Naive B cell (primary cell): ENCODE measurements around the gene LGALS4. TPM values are rescaled to one million over a fixed set of nuclear protein-coding genes. Genes with fewer than 3 reads are reported as not detected.
"Not testable (repeated sequence)": the region's sequence is repeated elsewhere in the genome, so short reads cannot be mapped to it uniquely, and the experiment has no call there.

ENCODE experiments used
- ATAC-seq, 2 donors: fragments of 150-1000 bp; cut with Tn5 transposase; 2 replicates each; pipeline ENCODE4 v1.10.0; 2021; ENCODE audit warnings: low read depth in 2 of 2, mild to moderate bottlenecking in 2 of 2, moderate library complexity in 2 of 2
- DNase-seq: peaks from one replicate; pipeline ENCODE4 v3.0.0; 2022
- H3K27ac Mint-ChIP-seq, 6 donors: one replicate each; pipeline ENCODE4 v1.8.0; 2020 to 2022; ENCODE audit warnings: mild to moderate bottlenecking in 6 of 6, mixed read lengths in 6 of 6, moderate library complexity in 5 of 6, inconsistent platforms in 2 of 6
- H3K27me3 Mint-ChIP-seq, 3 donors: one replicate each; pipeline ENCODE4 v1.8.0; 2021 to 2022; ENCODE audit warnings: mixed read lengths in 3 of 3, mild to moderate bottlenecking in 1 of 3
- H3K36me3 Mint-ChIP-seq, 2 donors: one replicate each; pipeline ENCODE4 v1.8.0; 2020 to 2022; ENCODE audit warnings: mixed read lengths in 2 of 2, inconsistent platforms in 1 of 2, mild to moderate bottlenecking in 1 of 2
- H3K4me1 Mint-ChIP-seq, 3 donors: one replicate each; pipeline ENCODE4 v1.8.0; 2020 to 2022; ENCODE audit warnings: mixed read lengths in 3 of 3, inconsistent platforms in 1 of 3, mild to moderate bottlenecking in 1 of 3, moderate library complexity in 1 of 3
- H3K4me3 Mint-ChIP-seq, 8 donors: one replicate each; pipeline ENCODE4 v1.8.0; 2020 to 2022; ENCODE audit warnings: mild to moderate bottlenecking in 8 of 8, mixed read lengths in 8 of 8, moderate library complexity in 8 of 8, inconsistent platforms in 2 of 8
- H3K9me3 Mint-ChIP-seq, 7 donors: one replicate each; pipeline ENCODE4 v1.8.0; 2020 to 2022; ENCODE audit warnings: mixed read lengths in 7 of 7, mild to moderate bottlenecking in 5 of 7, inconsistent platforms in 2 of 7, moderate library complexity in 1 of 7
- polyA plus RNA-seq, 6 donors: library from polyadenylated mRNA; unstranded; fragments of 300-500 nt; fragmentation: Illumina TruSeq; gene quantifications; one replicate each; pipeline ENCODE4 v1.2.3, GENCODE V29; 2021; ENCODE audit warnings: low read depth in 6 of 6

LGALS4 gene
- polyA plus RNA-seq, 6 donors from 2014 or later = 1.4 TPM; not detected in 5

DNA sequence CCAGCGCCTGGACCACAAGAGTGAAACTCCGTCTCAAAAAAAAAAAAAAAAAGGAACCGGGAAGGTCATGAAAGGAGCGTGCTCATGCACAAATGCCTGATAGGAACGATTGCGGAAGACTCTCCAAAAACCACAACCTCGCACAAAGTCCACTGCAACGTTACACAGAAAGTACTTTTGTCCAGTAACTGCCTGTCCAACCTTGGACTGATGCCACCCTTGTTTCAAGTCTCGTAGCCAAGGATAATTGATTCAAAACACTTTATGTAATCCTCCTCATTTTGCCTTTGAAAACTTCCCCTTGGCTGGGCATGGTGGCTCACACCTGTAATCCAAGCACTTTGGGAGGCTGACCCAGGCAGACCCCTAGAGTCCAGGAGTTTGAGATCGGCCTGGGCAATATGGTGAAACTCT is 53.1 kb downstream of the LGALS4 start:
- Mint-ChIP-seq H3K9me3 (peaks cover 0 to 5% (median 3%) of the 10 kb centered on the region in 7 donors), H3K36me3 (no peaks in the 10 kb centered on the region), H3K27me3 (no peaks in the 10 kb centered on the region), H3K27ac (peak overlapping the region in 1 of 6 donors; percentile 15), H3K4me3 (no peak overlapping the region), H3K4me1 (peaks cover 0 to 9% (median 8%) of the 10 kb centered on the region in 3 donors)
- no peak for ATAC-seq
- no peak for DNase-seq

DNA sequence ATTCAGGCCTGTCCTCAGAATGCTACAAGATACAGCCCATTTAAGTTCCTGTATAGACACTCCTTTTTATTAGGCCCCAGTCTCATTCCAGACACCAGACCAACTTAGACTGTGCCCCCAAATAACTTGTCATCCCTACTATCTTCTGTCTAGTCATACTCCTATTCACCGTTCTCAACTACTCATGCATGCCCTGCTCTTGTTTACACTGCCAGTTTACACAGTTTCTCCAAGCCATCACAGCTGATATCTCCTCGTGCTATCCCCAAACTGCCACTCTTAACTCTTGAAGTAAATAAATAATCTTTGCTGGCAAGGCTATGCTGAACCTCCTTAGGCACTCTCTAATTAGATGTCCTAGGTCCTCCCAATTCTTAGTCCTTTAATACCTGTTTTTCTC is 58.5 kb downstream of the LGALS4 start:
- not testable (repeated sequence) for H3K4me3 Mint-ChIP-seq, H3K4me1 Mint-ChIP-seq, H3K27me3 Mint-ChIP-seq, H3K9me3 Mint-ChIP-seq, ATAC-seq, H3K27ac Mint-ChIP-seq, H3K36me3 Mint-ChIP-seq, DNase-seq

- not testable (repeated sequence) for H3K9me3 Mint-ChIP-seq, H3K4me1 Mint-ChIP-seq, H3K27me3 Mint-ChIP-seq
Measured at GRCh38 chr19:38753783-38754182, 59.0 kb downstream of the LGALS4 start.

More at GRCh38 chr19:38753783-38754182, 59.0 kb downstream of the LGALS4 start:
- not testable (repeated sequence) for H3K27ac Mint-ChIP-seq, DNase-seq, H3K4me3 Mint-ChIP-seq, ATAC-seq, H3K36me3 Mint-ChIP-seq

Other genes starting within 250 kb of the LGALS4 start
- gene MAP4K1, start 195.0 kb downstream of the LGALS4 start, polyA plus RNA-seq = 100 to 1,000 TPM; 119 to 194 (median 138) TPM
- gene EIF3K, start 193.8 kb downstream of the LGALS4 start, polyA plus RNA-seq = 100 to 1,000 TPM; 307 to 347 (median 330) TPM
- gene ACTN4, start 165.3 kb downstream of the LGALS4 start, polyA plus RNA-seq = 10 to 100 TPM in 4 of 6 donors, 1 to 10 TPM in 2; 6.8 to 15.8 (median 10.6) TPM
- gene CAPN12, start 68.5 kb downstream of the LGALS4 start, polyA plus RNA-seq = 10 to 100 TPM in 4 of 6 donors, 1 to 10 TPM in 2; 3.3 to 25.4 (median 14.0) TPM
- not detected for gene LGALS7, start 39.4 kb downstream of the LGALS4 start, polyA plus RNA-seq
- 1 to 10 TPM in 1 of 6 donors, not detected in 5; 6.0 TPM for gene LGALS7B, start 23.7 kb downstream of the LGALS4 start, polyA plus RNA-seq
- gene ECH1, start 18.8 kb upstream of the LGALS4 start, polyA plus RNA-seq = 100 to 1,000 TPM; 234 to 283 (median 274) TPM
- 100 to 1,000 TPM in 3 of 6 donors, 10 to 100 TPM in 3; 29.0 to 116 (median 99.3) TPM for gene HNRNPL, start 37.0 kb upstream of the LGALS4 start, polyA plus RNA-seq
- 10 to 100 TPM; 22.1 to 80.3 (median 50.2) TPM for gene RINL, start 65.3 kb upstream of the LGALS4 start, polyA plus RNA-seq
- gene SIRT2, start 86.7 kb upstream of the LGALS4 start, polyA plus RNA-seq = 10 to 100 TPM; 43.2 to 64.9 (median 54.4) TPM
- 10 to 100 TPM in 5 of 6 donors, 1 to 10 TPM in 1; 6.9 to 16.9 (median 12.1) TPM for gene NFKBIB, start 87.0 kb upstream of the LGALS4 start, polyA plus RNA-seq
- not detected for gene CCER2, start 99.2 kb upstream of the LGALS4 start, polyA plus RNA-seq
- gene SARS2, start 117.8 kb upstream of the LGALS4 start, polyA plus RNA-seq = 10 to 100 TPM in 5 of 6 donors, 1 to 10 TPM in 1; 3.6 to 16.6 (median 12.5) TPM
- 100 to 1,000 TPM in 2 of 6 donors, 10 to 100 TPM in 4; 66.8 to 117 (median 85.1) TPM for gene MRPS12, start 118.0 kb upstream of the LGALS4 start, polyA plus RNA-seq
- gene FBXO17, start 162.8 kb upstream of the LGALS4 start, polyA plus RNA-seq = not detected
- not detected for gene FBXO27, start 219.6 kb upstream of the LGALS4 start, polyA plus RNA-seq